ENCODE data around the gene RAB5B. TPM values are rescaled to one million over a fixed set of nuclear protein-coding genes. Genes with fewer than 3 reads are reported as not detected.

Gene RAB5B
- total RNA-seq, 1 experiment from 2014 or later = 102 TPM

DNA sequence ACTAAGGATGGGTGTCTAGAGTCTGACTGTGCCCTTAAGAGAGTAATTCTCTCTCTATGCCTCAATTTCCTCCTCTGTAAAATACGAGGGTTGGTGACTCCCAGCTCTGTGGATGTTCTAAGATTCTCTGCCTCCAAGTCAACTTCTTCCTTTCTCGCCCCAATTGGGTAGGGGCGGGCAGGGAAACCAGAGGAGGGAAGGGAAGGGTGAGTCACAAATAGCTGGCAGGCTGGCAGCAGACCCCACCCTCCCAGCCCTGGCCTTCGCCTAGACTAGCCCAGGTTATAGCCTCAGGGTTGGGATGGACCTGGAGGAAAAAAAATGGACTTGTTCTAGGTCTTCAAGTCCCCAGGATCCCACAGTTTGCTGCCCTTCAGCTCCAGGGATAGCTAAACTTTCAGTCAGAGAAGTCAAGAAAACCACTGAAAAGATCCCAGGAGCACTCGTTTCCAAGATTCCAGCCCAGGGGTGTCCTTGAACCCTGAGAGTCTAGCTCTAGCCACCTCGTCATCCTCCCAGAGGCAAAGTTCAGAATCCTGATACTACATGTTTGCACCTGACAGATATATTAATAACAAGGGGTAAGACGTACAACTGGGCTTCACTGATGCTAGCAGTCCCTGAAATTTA is 40.6 kb upstream of the RAB5B start:
- ATAC-seq = no peak
- H3K4me3 ChIP-seq (ENCODE audit: low read depth in 2 of 2, low read length in 2 of 2) = no peak overlapping the region
- peaks cover 14% of the 10 kb centered on the region; the same call in 1 of the 2 replicates for H3K27me3 ChIP-seq (ENCODE audit: control insufficient read depth, insufficient read depth, low read length)
- no TSS peak for BruUV-seq (replicated peaks)
- no peaks in the 10 kb centered on the region for H3K36me3 ChIP-seq (ENCODE audit: control insufficient read depth, insufficient read depth, low read length)
- in situ Hi-C loops (cut with HindIII; ENCODE audit: low pct_unique_long_range_greater_than_20kb, low sequenced_read_pairs) = no loop called here
- DNase-seq (ENCODE audit: low read depth, low spot score) = no peak
- intact Hi-C loops (cut with micrococcal nuclease; ENCODE audit: unreplicated experiment) = no loop called here
- ChIA-PET POLR2A (no interaction called here), CTCF (interaction anchor here (0.6 kb wide), 1 partner anchor 124 kb away, joined by 4 read pairs; no protein-coding TSS in a partner anchor)
- H3K9me3 ChIP-seq (ENCODE audit: control insufficient read depth, insufficient read depth, low read depth, low read length) = no peaks in the 10 kb centered on the region
- peaks cover 29% of the 10 kb centered on the region for H3K4me1 ChIP-seq (ENCODE audit: control insufficient read depth, insufficient read depth, low read length)
- no peak overlapping the region for H3K27ac ChIP-seq (ENCODE audit: low read length)
- TF ChIP-seq SIN3A (IDR thresholded peaks at IDR 0.05; ENCODE audit: borderline replicate concordance, insufficient read depth, low read depth, low read length) (no peak), POLR2AphosphoS5 (IDR thresholded peaks at IDR 0.05; ENCODE audit: low read depth, low read length) (no peak), TCF7L2 (IDR thresholded peaks at IDR 0.05; ENCODE audit: low read depth, low read length) (no peak)
- TF ChIP-seq, protein P1, sequence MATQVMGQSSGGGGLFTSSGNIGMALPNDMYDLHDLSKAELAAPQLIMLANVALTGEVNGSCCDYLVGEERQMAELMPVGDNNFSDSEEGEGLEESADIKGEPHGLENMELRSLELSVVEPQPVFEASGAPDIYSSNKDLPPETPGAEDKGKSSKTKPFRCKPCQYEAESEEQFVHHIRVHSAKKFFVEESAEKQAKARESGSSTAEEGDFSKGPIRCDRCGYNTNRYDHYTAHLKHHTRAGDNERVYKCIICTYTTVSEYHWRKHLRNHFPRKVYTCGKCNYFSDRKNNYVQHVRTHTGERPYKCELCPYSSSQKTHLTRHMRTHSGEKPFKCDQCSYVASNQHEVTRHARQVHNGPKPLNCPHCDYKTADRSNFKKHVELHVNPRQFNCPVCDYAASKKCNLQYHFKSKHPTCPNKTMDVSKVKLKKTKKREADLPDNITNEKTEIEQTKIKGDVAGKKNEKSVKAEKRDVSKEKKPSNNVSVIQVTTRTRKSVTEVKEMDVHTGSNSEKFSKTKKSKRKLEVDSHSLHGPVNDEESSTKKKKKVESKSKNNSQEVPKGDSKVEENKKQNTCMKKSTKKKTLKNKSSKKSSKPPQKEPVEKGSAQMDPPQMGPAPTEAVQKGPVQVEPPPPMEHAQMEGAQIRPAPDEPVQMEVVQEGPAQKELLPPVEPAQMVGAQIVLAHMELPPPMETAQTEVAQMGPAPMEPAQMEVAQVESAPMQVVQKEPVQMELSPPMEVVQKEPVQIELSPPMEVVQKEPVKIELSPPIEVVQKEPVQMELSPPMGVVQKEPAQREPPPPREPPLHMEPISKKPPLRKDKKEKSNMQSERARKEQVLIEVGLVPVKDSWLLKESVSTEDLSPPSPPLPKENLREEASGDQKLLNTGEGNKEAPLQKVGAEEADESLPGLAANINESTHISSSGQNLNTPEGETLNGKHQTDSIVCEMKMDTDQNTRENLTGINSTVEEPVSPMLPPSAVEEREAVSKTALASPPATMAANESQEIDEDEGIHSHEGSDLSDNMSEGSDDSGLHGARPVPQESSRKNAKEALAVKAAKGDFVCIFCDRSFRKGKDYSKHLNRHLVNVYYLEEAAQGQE (IDR thresholded peaks at IDR 0.05; ENCODE audit: insufficient read depth in 1 of 2, low read depth in 2 of 2, low read length in 1 of 2) = no peak
- TF ChIP-seq, protein P2, sequence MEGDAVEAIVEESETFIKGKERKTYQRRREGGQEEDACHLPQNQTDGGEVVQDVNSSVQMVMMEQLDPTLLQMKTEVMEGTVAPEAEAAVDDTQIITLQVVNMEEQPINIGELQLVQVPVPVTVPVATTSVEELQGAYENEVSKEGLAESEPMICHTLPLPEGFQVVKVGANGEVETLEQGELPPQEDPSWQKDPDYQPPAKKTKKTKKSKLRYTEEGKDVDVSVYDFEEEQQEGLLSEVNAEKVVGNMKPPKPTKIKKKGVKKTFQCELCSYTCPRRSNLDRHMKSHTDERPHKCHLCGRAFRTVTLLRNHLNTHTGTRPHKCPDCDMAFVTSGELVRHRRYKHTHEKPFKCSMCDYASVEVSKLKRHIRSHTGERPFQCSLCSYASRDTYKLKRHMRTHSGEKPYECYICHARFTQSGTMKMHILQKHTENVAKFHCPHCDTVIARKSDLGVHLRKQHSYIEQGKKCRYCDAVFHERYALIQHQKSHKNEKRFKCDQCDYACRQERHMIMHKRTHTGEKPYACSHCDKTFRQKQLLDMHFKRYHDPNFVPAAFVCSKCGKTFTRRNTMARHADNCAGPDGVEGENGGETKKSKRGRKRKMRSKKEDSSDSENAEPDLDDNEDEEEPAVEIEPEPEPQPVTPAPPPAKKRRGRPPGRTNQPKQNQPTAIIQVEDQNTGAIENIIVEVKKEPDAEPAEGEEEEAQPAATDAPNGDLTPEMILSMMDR (IDR thresholded peaks at IDR 0.05) = no peak

DNA sequence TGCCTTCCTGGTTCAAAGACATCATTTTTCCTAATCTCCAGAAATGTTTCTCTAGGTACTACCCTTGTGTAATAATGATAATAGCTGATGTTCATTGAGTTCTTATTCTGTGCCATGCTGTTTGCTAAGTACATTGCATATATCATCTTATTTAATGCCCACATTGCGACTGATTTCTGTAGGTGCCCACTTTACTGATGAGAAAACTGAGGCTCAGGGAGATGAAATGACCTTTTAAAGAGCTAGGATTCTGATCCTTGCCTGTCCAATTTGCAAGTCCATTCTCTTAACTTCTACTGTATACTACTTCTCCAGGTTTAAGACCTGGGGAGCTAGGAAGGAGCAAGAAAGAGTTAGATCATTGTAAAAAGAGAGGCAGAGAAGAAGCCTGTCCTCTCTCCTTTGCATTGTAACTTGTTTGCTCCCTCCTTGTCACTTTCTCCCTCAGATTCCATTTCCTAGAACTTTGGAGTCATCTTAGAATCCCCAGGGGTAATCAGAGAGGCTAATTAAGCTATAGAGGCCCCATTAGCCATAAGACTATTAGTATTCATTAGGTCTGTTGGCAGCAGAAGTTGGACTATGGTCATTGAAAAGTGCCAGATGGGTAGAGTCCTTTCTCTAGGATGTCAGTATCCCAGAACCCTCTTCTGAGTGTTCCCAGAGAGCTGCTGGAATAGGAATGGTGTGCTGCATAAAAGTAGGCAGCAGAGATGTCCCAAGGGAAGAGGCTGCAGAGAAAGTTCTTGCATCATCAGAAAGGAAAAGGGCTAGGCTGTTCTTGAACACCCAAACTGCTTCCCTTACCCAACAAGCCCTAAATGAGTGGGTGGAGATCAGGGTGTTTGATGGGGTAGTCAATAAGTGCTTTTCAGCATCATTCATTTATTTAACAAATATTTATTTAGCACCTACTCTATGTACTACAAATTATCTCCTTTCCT is 39.8 kb upstream of the RAB5B start:
- CTCF ChIA-PET = interaction anchor here (0.6 kb wide), 1 partner anchor 124 kb away, joined by 4 read pairs; no protein-coding TSS in a partner anchor
- no peak for ATAC-seq
- peaks cover 14% of the 10 kb centered on the region; the same call in 1 of the 2 replicates for H3K27me3 ChIP-seq (ENCODE audit: control insufficient read depth, insufficient read depth, low read length)
- in situ Hi-C loops (cut with HindIII; ENCODE audit: low pct_unique_long_range_greater_than_20kb, low sequenced_read_pairs) (no loop called here), intact Hi-C loops (cut with micrococcal nuclease; ENCODE audit: unreplicated experiment) (no loop called here)
- TF ChIP-seq TCF7L2 (IDR thresholded peaks at IDR 0.05; ENCODE audit: low read depth, low read length) (no peak), SIN3A (IDR thresholded peaks at IDR 0.05; ENCODE audit: borderline replicate concordance, insufficient read depth, low read depth, low read length) (no peak), POLR2AphosphoS5 (IDR thresholded peaks at IDR 0.05; ENCODE audit: low read depth, low read length) (no peak)
- TF ChIP-seq, protein P1 (IDR thresholded peaks at IDR 0.05; ENCODE audit: insufficient read depth in 1 of 2, low read depth in 2 of 2, low read length in 1 of 2) = no peak
- TF ChIP-seq, protein P2 (IDR thresholded peaks at IDR 0.05) = no peak
- no peaks in the 10 kb centered on the region for H3K36me3 ChIP-seq (ENCODE audit: control insufficient read depth, insufficient read depth, low read length)
- no peak for DNase-seq (ENCODE audit: low read depth, low spot score)
- peaks cover 28% of the 10 kb centered on the region for H3K4me1 ChIP-seq (ENCODE audit: control insufficient read depth, insufficient read depth, low read length)
- H3K4me3 ChIP-seq (ENCODE audit: low read depth in 2 of 2, low read length in 2 of 2) = no peak overlapping the region
- no peak overlapping the region for H3K27ac ChIP-seq (ENCODE audit: low read length)
- BruUV-seq (replicated peaks) = no TSS peak
- POLR2A ChIA-PET = interaction anchor here (0.7 kb wide), 1 partner anchor 193 kb away, joined by 3 read pairs; no protein-coding TSS in a partner anchor
- H3K9me3 ChIP-seq (ENCODE audit: control insufficient read depth, insufficient read depth, low read depth, low read length) = no peaks in the 10 kb centered on the region
